Trophoblast cell (in vitro differentiated cells and primary cell): Measurements from ENCODE around the gene C19orf12.

Source experiments
- DNase-seq, 2 donors: peaks; one replicate each; pipeline ENCODE4 v3.0.0-alpha.2; 2016
- H2AFZ ChIP-seq: 2 replicates; pipeline ENCODE4 v1.6.1; 2013; ENCODE audit warnings: low read length, moderate library complexity, mild to moderate bottlenecking; ENCODE audit not compliant: insufficient read depth, poor library complexity
- H2AK5ac ChIP-seq: 2 replicates; pipeline ENCODE4 v1.6.1; 2013; ENCODE audit warnings: mild to moderate bottlenecking, low read length
- H2BK120ac ChIP-seq: 2 replicates; pipeline ENCODE4 v1.6.1; 2013; ENCODE audit warnings: low read length, mild to moderate bottlenecking, moderate library complexity; ENCODE audit not compliant: insufficient read depth, poor library complexity
- H2BK12ac ChIP-seq: 2 replicates; pipeline ENCODE4 v1.6.1; 2013; ENCODE audit warnings: mild to moderate bottlenecking, low read length, moderate library complexity
- H2BK5ac ChIP-seq: 2 replicates; pipeline ENCODE4 v1.6.1; 2013; ENCODE audit warnings: low read length, low read depth, moderate library complexity, mild to moderate bottlenecking; ENCODE audit not compliant: poor library complexity
- H3K14ac ChIP-seq: 2 replicates; pipeline ENCODE4 v1.6.1; 2013; ENCODE audit warnings: mild to moderate bottlenecking, low read length
- H3K18ac ChIP-seq: 2 replicates; pipeline ENCODE4 v1.6.1; 2013; ENCODE audit warnings: mild to moderate bottlenecking, low read length
- H3K23ac ChIP-seq: 2 replicates; pipeline ENCODE4 v1.6.1; 2013; ENCODE audit warnings: low read length
- H3K27ac ChIP-seq: 2 replicates; pipeline ENCODE4 v1.5.1; 2013; ENCODE audit warnings: low read depth, mild to moderate bottlenecking, inconsistent platforms, low read length, moderate library complexity
- H3K27me3 ChIP-seq: 2 replicates; pipeline ENCODE4 v1.6.1; 2013; ENCODE audit warnings: inconsistent platforms, mild to moderate bottlenecking, low read length, moderate library complexity; ENCODE audit not compliant: insufficient read depth
- H3K36me3 ChIP-seq, 2 experiments: 1 replicate in 1 of 2; 2 replicates in 1 of 2; pipeline ENCODE4 v1.6.1; 2013; ENCODE audit warnings: low read length in 2 of 2, mild to moderate bottlenecking in 2 of 2, moderate library complexity in 1 of 2; ENCODE audit not compliant: insufficient read depth in 2 of 2, control insufficient read depth in 1 of 2
- H3K4ac ChIP-seq: 2 replicates; pipeline ENCODE4 v1.6.1; 2013; ENCODE audit warnings: low read depth, mild to moderate bottlenecking, low read length, moderate library complexity
- H3K4me1 ChIP-seq, 2 experiments: 1 replicate in 1 of 2; 2 replicates in 1 of 2; pipeline ENCODE4 v1.6.1; 2013; ENCODE audit warnings: low read length in 2 of 2, mild to moderate bottlenecking in 2 of 2, moderate library complexity in 1 of 2; ENCODE audit not compliant: insufficient read depth in 2 of 2, control insufficient read depth in 1 of 2
- H3K4me2 ChIP-seq: 2 replicates; pipeline ENCODE4 v1.6.1; 2013; ENCODE audit warnings: inconsistent platforms, mild to moderate bottlenecking, low read length, moderate library complexity
- H3K4me3 ChIP-seq: 2 replicates; pipeline ENCODE4 v1.5.1; 2013; ENCODE audit warnings: mild to moderate bottlenecking, low read depth, low read length, inconsistent platforms
- H3K79me1 ChIP-seq: one replicate; pipeline ENCODE4 v1.6.1; 2013; ENCODE audit warnings: low read length
- H3K79me2 ChIP-seq: 2 replicates; pipeline ENCODE4 v1.6.1; 2013; ENCODE audit warnings: low read length, mild to moderate bottlenecking; ENCODE audit not compliant: control insufficient read depth, insufficient read depth, poor library complexity
- H3K9ac ChIP-seq: 2 replicates; pipeline ENCODE4 v1.6.1; 2013; ENCODE audit warnings: mild to moderate bottlenecking, low read length
- H3K9me3 ChIP-seq: 2 replicates; pipeline ENCODE4 v1.6.1; 2013; ENCODE audit warnings: low read depth, mild to moderate bottlenecking, control low read depth, inconsistent platforms, low read length; ENCODE audit not compliant: insufficient read depth
- H4K12ac ChIP-seq: 2 replicates; pipeline ENCODE4 v1.6.1; 2013; ENCODE audit warnings: low read depth, mild to moderate bottlenecking, low read length, moderate library complexity
- H4K8ac ChIP-seq: 2 replicates; pipeline ENCODE4 v1.6.1; 2013; ENCODE audit warnings: low read depth, mild to moderate bottlenecking, low read length, moderate library complexity
- H4K91ac ChIP-seq: one replicate; pipeline ENCODE4 v1.6.1; 2013; ENCODE audit warnings: low read depth, mild to moderate bottlenecking, low read length, moderate library complexity
- WGBS: extraction: QIAGEN DNeasy Blood & Tissue Kit; methylation state at CpG from one replicate; pipeline ENCODE4 v1.1.7; 2013; ENCODE audit warnings: missing lambda C conversion rate; ENCODE audit not compliant: insufficient read length, insufficient coverage; ENCODE audit errors: extremely low coverage; 5-methylcytosine and 5-hydroxymethylcytosine counted together

Gene C19orf12

GRCh38 chr19:29760752-29761502 is 45.9 kb upstream of the C19orf12 start:
- no peak overlapping the region for H3K9ac ChIP-seq
- no peak overlapping the region for H2BK12ac ChIP-seq
- H3K4me3 ChIP-seq: no peak overlapping the region
- no peaks in the 10 kb centered on the region for H3K36me3 ChIP-seq
- H3K4me1 ChIP-seq: no peaks in the 10 kb centered on the region
- H3K18ac ChIP-seq: no peak overlapping the region
- H2AFZ ChIP-seq: no peak overlapping the region
- no peak for DNase-seq
- H3K4ac ChIP-seq: no peak overlapping the region
- H2AK5ac ChIP-seq: no peak overlapping the region
- peaks cover 2% of the 10 kb centered on the region for H3K9me3 ChIP-seq
- no peak overlapping the region for H4K91ac ChIP-seq
- H3K79me2 ChIP-seq: no peaks in the 10 kb centered on the region
- no CpG with 5 or more reads among the region's 16 CpGs for WGBS
- H3K27ac ChIP-seq: no peak overlapping the region
- H2BK5ac ChIP-seq: no peak overlapping the region
- H4K12ac ChIP-seq: no peak overlapping the region
- no peak overlapping the region for H2BK120ac ChIP-seq
- no peak overlapping the region for H3K23ac ChIP-seq
- H3K27me3 ChIP-seq: no peaks in the 10 kb centered on the region
- H3K4me2 ChIP-seq: no peak overlapping the region
- no peaks in the 10 kb centered on the region for H3K79me1 ChIP-seq
- no peak overlapping the region for H4K8ac ChIP-seq
- H3K14ac ChIP-seq: no peak overlapping the region

GRCh38 chr19:29759359-29759758 is 44.3 kb upstream of the C19orf12 start:
- Histone ChIP-seq H3K4me1 (no peaks in the 10 kb centered on the region), H2BK5ac (no peak overlapping the region), H3K23ac (no peak overlapping the region), H2BK12ac (no peak overlapping the region), H3K27me3 (no peaks in the 10 kb centered on the region), H3K4ac (no peak overlapping the region), H3K4me2 (no peak overlapping the region), H3K4me3 (no peak overlapping the region), H2AFZ (no peak overlapping the region), H3K9me3 (peaks cover 2% of the 10 kb centered on the region), H2AK5ac (no peak overlapping the region), H3K79me2 (no peaks in the 10 kb centered on the region), H3K14ac (no peak overlapping the region), H3K36me3 (no peaks in the 10 kb centered on the region), H4K12ac (no peak overlapping the region), H3K9ac (no peak overlapping the region), H2BK120ac (no peak overlapping the region), H3K79me1 (no peaks in the 10 kb centered on the region), H4K91ac (no peak overlapping the region), H4K8ac (no peak overlapping the region), H3K18ac (no peak overlapping the region), H3K27ac (no peak overlapping the region)
- DNase-seq: no peak
- no CpG with 5 or more reads among the region's 5 CpGs for WGBS

GRCh38 chr19:29758863-29759262 is 43.8 kb upstream of the C19orf12 start:
- H2AK5ac ChIP-seq: no peak overlapping the region

GRCh38 chr19:29757551-29757950 is 42.5 kb upstream of the C19orf12 start:
- Histone ChIP-seq H3K14ac (no peak overlapping the region), H3K4me3 (no peak overlapping the region), H3K9me3 (no peaks in the 10 kb centered on the region), H3K36me3 (no peaks in the 10 kb centered on the region), H2AFZ (no peak overlapping the region), H3K79me1 (no peaks in the 10 kb centered on the region), H4K12ac (no peak overlapping the region), H3K9ac (no peak overlapping the region), H2AK5ac (no peak overlapping the region), H3K27me3 (no peaks in the 10 kb centered on the region), H2BK5ac (no peak overlapping the region), H3K27ac (no peak overlapping the region), H4K8ac (no peak overlapping the region), H3K4me1 (no peaks in the 10 kb centered on the region), H3K4me2 (no peak overlapping the region), H2BK12ac (no peak overlapping the region), H3K18ac (no peak overlapping the region), H3K23ac (no peak overlapping the region), H2BK120ac (no peak overlapping the region), H3K79me2 (no peaks in the 10 kb centered on the region), H3K4ac (no peak overlapping the region), H4K91ac (no peak overlapping the region)
- no CpG with 5 or more reads among the region's 9 CpGs for WGBS
- DNase-seq: no peak

More at GRCh38 chr19:29758863-29759262, 43.8 kb upstream of the C19orf12 start:
- no peaks in the 10 kb centered on the region for H3K79me1 ChIP-seq
- H4K8ac ChIP-seq: no peak overlapping the region
- H3K9me3 ChIP-seq: peaks cover under 1% of the 10 kb centered on the region
- H3K4me1 ChIP-seq: no peaks in the 10 kb centered on the region
- H4K91ac ChIP-seq: no peak overlapping the region
- no peaks in the 10 kb centered on the region for H3K27me3 ChIP-seq
- H3K18ac ChIP-seq: no peak overlapping the region
- H3K36me3 ChIP-seq: no peaks in the 10 kb centered on the region
- H3K4ac ChIP-seq: no peak overlapping the region
- WGBS: no CpG with 5 or more reads among the region's 7 CpGs
- no peak overlapping the region for H2BK120ac ChIP-seq
- no peak overlapping the region for H4K12ac ChIP-seq
- no peak overlapping the region for H3K27ac ChIP-seq
- H3K79me2 ChIP-seq: no peaks in the 10 kb centered on the region
- no peak overlapping the region for H2BK12ac ChIP-seq
- no peak overlapping the region for H3K4me2 ChIP-seq
- no peak for DNase-seq
- no peak overlapping the region for H3K23ac ChIP-seq
- no peak overlapping the region for H2BK5ac ChIP-seq
- no peak overlapping the region for H2AFZ ChIP-seq
- H3K14ac ChIP-seq: no peak overlapping the region
- H3K9ac ChIP-seq: no peak overlapping the region
- H3K4me3 ChIP-seq: no peak overlapping the region
